ENCODE results near the gene HOXC11. TPM values are rescaled to one million over a fixed set of nuclear protein-coding genes. Genes with fewer than 3 reads are reported as not detected.
A peak's percentile ranks its signal among the peaks of the same experiment; 100 is the strongest.

HOXC11 gene
- total and polyA plus RNA-seq, 8 donors, result not detected

DNA sequence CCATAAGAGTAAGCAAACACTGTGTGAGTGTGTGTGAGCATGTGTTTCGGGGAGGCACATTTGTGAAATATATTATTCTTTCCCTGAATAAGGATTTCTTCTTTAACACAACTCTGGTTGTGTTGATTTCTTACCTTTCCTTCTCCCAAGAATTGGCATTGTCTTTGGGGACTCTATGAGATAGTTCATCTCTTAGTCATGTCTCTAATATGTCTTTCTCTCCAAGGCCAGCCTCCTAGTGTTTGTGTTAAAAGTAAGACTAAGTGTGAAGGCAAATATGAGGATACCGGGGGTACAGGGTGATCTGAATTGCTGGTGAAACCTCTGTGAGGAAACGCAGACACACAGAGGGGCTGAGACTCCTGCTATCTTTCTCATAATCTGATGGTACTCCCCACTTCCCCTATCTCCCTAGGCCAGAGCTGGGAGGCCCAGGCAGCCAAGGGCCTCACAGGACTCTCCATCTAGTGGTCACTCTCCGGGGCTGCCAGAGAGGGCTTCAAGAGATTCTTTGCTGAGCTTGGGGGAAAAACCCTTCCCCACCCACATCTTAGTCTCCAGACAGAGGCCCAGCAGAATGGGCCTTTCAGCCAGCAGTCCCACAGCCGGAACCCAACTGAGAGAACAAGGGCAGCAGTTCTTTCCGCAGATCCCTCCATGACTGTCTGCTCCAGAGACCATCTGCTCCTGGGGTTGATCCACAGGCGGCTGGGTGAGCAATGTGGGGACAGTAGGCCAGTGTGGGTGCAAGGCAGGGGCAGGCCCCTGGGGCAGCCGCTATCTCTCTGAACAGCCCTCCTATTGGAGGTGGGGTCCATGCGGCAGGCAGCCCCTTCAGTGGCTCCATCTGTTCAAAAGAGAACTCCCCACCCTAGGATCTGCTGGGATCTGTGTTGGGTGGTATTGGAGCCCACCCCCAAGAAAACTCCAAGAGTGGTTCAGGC lies 24.0 kb upstream of the HOXC11 start:
- H3K36me3 ChIP-seq, result no peaks in the 10 kb centered on the region
- H3K27me3 ChIP-seq, result peaks cover 99 to 100% of the 10 kb centered on the region in 2 donors
- peaks cover 0 to 7% of the 10 kb centered on the region in 2 donors for H3K4me1 ChIP-seq
- ATAC-seq (no peak), DNase-seq (no peak)
- no peak overlapping the region for H3K27ac ChIP-seq
- intact Hi-C loops (cut with DNase I), result no loop called here
- H3K4me3 ChIP-seq, result no peak overlapping the region
- H3K9me3 ChIP-seq, result no peaks in the 10 kb centered on the region
- TF ChIP-seq, protein P1, sequence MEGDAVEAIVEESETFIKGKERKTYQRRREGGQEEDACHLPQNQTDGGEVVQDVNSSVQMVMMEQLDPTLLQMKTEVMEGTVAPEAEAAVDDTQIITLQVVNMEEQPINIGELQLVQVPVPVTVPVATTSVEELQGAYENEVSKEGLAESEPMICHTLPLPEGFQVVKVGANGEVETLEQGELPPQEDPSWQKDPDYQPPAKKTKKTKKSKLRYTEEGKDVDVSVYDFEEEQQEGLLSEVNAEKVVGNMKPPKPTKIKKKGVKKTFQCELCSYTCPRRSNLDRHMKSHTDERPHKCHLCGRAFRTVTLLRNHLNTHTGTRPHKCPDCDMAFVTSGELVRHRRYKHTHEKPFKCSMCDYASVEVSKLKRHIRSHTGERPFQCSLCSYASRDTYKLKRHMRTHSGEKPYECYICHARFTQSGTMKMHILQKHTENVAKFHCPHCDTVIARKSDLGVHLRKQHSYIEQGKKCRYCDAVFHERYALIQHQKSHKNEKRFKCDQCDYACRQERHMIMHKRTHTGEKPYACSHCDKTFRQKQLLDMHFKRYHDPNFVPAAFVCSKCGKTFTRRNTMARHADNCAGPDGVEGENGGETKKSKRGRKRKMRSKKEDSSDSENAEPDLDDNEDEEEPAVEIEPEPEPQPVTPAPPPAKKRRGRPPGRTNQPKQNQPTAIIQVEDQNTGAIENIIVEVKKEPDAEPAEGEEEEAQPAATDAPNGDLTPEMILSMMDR (IDR thresholded peaks at IDR 0.05), result no peak

DNA sequence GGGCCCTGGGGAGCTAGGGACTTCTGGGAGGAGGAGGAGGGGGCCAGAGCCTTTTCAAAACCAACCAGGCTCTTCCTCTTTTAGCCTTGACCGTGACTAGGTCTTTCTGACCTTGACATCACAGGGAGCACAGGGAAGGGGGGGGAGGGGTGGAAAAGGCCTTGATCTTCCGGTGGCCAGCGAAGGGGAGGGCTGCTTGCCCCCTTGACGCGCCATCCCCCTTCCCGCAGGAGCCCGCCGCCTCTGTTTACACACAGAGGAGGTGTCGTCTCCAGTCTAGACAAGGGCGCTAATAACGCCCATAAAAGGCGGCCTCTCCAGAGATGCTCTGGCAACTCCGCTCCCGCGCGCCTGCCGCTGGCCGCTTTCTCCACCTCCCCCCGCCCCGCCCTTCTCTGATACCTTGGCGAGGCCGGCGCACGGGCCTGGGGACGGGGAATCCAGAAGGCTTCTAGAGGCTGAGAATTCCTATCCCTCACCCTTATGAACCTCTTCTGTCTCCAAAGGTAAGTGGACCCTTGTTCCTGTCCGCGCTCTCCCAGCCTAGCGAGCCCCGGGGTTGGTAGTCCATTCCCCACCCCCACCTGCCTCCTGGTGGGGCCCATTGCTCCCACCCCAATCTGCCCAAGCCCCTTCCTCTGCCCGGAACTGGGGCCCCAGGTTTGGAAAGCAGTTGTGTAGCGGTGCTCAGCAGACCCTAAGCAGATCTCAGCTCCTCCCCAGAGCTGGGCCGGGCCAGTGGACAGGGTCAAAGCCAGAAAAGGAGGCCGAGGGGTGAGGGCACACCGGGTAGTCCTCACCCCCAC lies 23.1 kb upstream of the HOXC11 start:
- H3K36me3 ChIP-seq, result no peaks in the 10 kb centered on the region
- no peak overlapping the region for H3K27ac ChIP-seq
- peaks cover 0 to 7% of the 10 kb centered on the region in 2 donors for H3K4me1 ChIP-seq
- TF ChIP-seq, protein P1 (IDR thresholded peaks at IDR 0.05), result no peak
- peaks cover 99 to 100% of the 10 kb centered on the region in 2 donors for H3K27me3 ChIP-seq
- peak in 1 of 4 donors; percentile 69 for DNase-seq
- no peak overlapping the region for H3K4me3 ChIP-seq
- intact Hi-C loops (cut with DNase I), result no loop called here
- H3K9me3 ChIP-seq, result no peaks in the 10 kb centered on the region
- no peak for ATAC-seq

DNA sequence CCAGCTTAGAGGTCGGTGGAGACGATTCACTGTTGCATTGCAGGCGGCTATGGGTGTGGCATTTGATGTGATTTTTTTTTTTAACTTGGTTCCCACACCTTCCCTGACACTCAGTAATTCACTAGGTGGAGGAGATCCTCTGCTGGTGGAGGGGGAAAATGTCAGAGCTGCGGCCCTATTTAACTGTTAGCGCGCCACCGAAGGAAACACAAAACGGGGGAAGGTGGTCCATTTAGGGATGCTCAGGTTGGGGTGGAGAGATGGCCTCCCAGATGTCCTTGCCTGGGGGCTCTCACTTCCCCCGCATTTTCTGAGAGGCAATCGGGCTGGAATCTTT lies 22.5 kb upstream of the HOXC11 start:
- Histone ChIP-seq H3K9me3 (no peaks in the 10 kb centered on the region), H3K27me3 (peaks cover 99 to 100% of the 10 kb centered on the region in 2 donors)
- ATAC-seq, result no peak

DNA sequence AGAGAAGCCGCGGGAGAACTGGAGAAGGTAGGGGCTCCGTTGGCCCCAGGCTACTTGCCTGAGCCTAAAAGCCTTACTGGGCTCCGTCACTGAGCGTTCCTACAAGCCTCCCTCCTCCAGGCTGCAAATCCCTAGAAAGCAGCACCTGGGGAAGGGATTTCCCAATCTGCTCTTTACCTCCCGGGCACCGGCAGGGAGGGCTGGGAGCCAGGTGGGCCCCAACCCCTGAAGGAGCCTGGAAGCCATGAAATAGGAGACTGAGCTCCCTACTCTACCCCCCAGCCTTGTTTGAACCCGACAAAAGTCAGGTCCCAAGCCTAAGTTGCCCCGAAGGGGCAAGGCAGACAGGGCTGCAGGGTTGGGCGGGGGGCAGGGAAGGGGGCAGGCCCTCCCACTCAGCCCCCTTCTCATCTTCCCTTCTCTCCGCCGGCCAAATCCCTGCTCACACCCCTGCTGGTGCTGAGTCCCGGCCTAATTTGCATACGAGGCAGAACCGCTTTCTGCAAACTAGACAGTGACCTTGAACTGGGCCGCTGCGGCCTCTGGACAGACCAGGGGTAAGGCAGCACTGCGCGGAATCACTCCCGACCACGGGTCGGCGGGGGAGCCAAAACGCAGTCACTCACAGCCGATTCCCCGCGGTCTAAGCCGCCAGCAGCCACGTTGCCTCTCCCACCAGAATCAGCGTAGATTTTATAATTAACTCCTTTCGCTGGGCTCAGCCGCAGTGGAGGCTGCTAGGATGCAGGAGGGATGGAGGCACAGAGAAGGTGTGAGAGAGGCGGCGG lies 21.9 kb upstream of the HOXC11 start:
- no peak for ATAC-seq
- Histone ChIP-seq H3K27me3 (peaks cover 99 to 100% of the 10 kb centered on the region in 2 donors), H3K4me1 (peaks cover 0 to 7% of the 10 kb centered on the region in 2 donors), H3K27ac (no peak overlapping the region), H3K36me3 (no peaks in the 10 kb centered on the region), H3K4me3 (no peak overlapping the region), H3K9me3 (no peaks in the 10 kb centered on the region)
- intact Hi-C loops (cut with DNase I), result no loop called here
- peak in 1 of 4 donors; percentile 74 for DNase-seq
- TF ChIP-seq, protein P1 (IDR thresholded peaks at IDR 0.05), result no peak

More for the DNA sequence above, 22.5 kb upstream of the HOXC11 start:
- Histone ChIP-seq H3K4me1 (peaks cover 0 to 7% of the 10 kb centered on the region in 2 donors), H3K4me3 (no peak overlapping the region), H3K27ac (no peak overlapping the region), H3K36me3 (no peaks in the 10 kb centered on the region)
- intact Hi-C loops (cut with DNase I), result no loop called here
- no peak for DNase-seq
- TF ChIP-seq, protein P1 (IDR thresholded peaks at IDR 0.05), result no peak

All from left lung (tissue), 10 donors.